Midbrain (tissue), 1 donor: ENCODE measurements around the gene WWTR1.

ENCODE experiments used
- DNase-seq: peaks from one replicate; lab custom pipeline; 2025; lab: John Stamatoyannopoulos, UW

The WWTR1 gene

DNA sequence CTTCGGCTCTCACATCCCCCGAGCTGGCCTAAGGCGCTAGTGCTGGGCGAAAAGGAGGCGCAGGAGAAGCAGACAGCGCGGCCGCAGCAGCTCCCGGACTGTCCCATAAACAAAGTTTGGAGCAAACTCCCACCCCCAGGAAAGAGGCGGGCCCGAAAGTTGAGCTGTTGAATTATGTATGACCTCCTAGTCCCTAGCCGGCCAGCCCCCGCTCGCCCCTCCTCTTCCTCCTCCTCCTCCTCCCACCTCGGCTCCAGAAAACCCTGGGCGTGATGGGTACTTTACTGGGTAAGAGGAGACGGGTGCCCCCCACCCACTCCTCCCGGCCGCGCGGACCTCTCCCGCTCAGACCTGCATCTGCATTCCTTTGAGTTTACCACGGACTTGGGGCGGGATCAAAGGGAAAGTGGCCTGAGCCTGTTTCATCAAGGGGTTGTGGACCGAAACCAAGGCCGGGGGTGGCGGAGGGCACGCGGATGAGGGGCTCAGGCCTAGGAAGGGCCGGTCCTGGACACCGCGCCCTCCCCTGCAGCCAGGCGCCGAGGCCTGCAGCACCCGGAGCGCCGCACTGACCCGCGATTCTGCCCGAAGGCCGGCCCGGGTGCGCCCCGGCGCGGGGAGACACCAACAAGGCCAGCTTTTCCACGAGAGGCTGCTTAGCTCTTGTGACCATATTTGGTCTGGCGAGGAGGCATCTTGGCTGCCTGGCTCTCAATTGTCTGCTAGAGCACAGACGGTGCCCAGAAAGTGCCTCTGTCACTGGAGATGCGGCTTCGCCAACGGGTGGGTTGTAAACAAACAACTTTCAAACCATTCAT lies at the start of gene WWTR1:
Gene WWTR1, minus strand, starts transcription at position 100 of the 818 bp plus-strand sequence. CDS start 719 bp downstream, outside the sequence.
- DNase-seq = peak; percentile 82

DNA sequence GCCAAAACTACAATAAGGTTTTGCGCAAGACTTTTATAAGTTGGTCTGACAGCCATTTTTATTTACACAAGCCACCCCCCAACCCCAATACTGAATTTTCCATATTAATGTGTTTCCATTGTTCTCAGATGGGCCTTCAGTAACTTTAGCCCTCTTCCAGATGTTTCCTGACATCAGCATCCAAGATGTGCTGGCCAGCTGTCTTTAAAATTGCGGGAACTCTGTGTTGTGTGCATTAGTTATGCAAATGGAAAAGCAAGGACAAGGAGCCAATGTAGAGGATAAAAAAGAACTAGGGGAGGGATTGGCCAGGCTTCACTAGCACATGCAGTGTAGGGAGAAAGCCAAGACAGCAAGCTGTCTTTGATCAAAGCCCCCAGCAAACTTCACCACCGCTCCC lies 49.1 kb upstream of the WWTR1 start:
- no peak for DNase-seq

DNA sequence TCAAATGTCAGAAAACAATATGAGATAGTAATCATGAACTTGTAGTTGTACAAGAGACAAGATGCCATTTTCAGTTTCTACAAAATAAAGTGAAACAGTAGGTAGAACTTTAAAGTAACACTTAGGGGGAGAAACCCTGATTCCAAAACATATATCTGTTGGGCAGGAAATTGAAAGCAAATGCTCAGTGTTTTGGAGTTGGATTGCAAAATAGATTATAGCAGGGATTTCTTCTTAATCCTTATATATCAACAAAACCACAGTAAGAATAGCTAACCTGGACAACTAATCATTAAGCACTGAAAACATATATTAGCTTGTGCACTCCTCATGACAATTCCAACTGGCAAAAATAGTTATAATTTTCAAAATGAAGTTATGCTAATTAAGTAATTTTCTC lies 47.6 kb upstream of the WWTR1 start:
- DNase-seq = no peak

DNA sequence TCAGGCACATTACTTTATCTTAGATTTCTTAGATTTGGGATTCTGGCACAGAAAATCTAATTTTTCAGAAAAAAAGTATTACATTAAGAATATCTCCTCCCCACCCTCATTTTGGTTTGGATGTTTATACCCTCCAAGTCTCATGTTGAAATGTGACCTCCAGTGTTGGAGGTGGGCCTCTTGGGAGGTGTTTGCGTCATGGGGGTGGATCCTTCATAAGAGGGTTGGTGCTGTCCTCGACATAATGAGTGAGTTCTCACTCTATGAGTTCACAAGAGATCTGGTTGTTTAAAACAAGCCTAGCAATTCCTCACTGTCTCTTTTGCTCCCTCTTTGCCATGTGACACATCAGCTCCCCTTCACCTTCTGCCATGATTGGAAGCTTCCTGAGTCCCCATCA lies 45.6 kb upstream of the WWTR1 start:
- no peak for DNase-seq

DNA sequence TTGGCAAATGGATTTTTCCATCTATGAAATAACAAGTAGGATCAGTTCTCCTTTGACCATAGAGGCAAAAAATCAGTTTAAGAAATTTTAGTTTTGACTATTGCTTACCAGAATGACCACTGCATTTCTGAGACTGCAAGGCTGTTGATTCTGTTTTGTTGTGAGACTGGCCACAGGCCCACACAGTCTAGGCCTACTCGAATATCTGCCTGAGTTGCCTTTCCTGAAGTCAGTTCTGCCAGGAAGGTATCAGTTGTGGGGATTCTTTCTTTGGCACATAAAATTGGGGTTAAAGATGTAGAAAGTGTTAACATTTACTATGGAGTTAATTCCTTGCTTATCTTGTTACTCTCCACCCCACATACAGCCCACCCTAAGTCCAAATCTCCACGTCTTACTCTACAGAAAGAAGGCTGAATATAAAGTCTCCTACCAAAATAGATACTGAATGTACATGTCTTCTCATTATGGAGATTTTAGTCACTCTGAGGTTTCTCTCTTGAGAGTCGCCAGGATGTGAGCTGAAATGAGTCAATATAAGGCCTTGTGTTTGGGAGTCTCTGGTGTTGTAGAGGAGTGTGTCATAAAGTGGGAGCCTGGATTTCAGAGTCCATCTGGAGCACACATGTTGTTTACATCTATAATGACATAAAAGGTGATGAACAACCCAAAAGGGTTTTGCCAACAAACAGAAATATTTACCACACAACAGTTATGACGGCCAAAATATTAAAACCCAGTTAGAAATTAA lies 45.0 kb upstream of the WWTR1 start:
- no peak for DNase-seq

DNA sequence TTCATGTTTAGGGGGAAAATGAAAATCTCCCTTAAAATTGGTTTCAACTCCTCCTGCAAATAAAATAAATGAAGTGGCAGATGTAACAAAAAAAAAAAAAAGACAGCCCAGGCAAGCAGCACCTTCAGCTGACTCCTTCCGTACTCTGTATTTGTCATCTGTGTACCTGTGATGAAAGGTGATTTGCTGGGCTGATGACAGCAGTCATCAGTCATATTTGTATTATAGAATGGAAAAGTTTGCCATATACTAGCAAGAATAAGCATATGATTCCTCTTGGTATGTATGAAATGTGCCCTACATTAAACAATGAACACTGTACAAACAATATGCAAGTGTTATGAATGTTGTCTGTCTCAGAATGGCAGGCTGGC lies 44.1 kb upstream of the WWTR1 start:
- no peak for DNase-seq

DNA sequence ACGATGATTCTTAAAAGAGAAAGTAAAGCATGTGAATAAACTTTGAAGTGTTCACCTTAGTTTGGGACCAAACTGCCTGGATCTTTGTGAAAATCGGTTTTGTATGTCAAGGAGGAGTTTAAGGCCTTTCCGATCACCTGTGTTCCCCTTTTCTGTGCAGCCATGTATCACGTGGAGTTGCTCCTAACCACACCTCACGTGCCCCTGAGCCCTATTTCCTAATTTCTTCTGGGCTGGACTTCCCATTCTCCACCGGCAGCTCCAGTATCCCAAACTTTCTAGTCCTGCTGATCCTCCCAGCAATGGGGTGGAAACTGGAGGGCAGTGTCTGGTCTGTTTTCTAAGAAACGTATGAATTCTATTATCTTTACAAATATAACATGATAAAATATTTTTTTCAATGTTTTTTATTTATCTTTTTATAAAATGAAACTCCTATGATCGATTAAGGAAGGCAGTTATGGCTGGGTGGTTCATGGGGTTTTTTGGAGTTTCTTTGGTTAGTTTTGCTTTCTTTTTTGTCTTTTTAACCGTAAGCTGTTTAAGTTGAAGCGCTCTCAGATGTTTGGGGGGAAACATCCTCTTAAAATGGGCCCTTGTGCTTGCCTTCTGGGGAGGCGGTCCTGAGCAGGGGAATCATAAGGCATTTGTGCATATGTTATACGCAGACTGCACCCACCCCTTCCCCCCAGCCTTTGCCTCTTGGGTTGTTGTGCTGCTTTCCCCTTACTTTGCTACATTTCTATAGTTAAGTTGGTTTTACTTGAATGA lies 43.6 kb upstream of the WWTR1 start:
- no peak for DNase-seq

DNA sequence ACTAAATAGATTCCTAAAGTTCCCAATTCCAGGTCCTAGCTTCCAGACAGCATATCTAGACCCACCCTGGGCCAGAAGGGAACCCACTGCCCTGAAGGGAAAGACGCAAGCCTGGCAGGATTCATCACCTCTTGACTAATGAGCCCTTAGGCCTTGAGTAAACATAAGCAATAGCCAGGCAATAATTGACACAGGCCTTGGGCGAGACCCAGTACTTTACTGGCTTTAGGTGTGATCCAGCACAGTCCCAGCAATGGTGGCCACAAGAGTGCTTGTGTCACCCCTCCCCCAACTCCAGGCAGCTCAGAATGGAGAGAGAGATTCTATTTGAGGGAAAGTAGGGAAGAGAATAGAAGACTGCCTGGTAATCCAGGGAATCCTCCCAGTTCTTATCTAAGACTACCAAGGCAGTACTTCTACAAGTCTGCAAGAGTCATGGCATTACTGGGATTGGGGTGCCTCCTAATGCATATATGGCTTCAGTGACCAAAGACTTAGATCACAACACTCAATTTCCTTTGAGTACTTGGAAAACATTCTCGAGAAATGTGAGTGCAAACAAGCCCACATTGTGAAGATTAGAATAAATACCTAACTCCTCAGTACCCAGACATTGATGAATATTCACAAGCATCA lies 30.4 kb upstream of the WWTR1 start:
- DNase-seq = no peak

DNA sequence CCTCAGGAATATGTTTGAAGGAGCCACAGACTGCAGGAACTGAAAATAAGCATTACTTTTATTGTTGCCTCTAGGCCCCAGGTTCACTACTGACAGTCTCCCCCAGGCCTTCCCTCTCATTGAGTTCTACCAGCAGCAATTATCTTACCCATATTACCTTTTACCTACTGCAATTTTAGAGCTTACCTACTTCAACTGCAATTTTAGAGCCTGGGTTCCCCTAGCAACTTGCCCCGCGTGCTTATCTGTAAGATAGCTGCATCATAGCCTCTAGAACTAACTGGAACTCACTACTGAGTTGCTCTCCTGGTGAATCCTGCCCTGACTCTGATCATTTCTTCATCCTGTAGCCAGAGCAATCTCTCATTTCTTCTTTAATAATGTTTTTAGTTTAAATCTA lies 29.2 kb upstream of the WWTR1 start:
- no peak for DNase-seq

DNA sequence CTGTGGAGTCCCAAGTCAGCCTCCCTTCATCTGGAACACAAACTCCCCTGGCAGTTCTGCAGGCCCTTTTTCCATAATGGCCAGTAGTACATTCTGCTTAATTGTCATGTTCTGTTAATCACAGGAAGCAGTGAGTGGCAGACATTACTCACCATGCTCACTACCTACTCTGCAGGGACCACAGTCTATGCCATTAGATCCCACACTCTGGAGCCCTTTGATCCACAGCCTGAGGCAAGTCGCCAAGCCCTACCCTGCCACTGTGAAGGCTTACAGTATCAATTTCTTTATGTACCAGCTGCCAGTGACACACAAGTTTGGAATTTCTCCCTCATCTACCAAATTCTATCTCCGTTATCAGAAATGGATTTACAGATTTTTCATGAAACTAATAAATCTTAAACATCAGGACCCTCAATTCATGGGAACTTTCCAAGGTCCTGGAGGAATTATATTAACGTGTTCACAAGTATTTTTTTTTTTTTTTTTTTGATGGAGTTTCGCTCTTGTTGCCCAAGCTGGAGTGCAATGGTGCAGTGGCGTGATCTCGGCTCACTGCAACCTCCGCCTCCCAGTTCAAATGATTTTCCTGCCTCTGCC lies 20.6 kb upstream of the WWTR1 start:
- DNase-seq = no peak

DNA sequence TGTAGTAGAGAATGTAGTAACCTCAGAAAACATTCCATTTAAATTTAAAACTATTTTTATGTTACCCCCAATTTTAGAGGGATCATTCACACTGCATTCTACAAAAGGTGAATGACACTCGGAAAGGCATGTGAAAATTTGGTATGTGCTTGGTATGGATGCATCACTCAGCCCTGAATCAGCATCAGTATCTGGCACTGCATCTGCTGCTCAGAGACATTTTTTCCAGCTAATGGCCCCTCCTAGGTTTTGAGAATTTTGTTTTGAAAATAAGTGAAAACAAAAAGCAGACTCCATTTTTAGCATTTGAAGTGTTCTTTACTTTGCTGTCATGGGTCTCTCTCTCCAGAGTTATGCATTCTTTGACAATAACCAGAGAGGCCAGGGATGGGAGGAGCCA lies 15.6 kb upstream of the WWTR1 start:
- no peak for DNase-seq

DNA sequence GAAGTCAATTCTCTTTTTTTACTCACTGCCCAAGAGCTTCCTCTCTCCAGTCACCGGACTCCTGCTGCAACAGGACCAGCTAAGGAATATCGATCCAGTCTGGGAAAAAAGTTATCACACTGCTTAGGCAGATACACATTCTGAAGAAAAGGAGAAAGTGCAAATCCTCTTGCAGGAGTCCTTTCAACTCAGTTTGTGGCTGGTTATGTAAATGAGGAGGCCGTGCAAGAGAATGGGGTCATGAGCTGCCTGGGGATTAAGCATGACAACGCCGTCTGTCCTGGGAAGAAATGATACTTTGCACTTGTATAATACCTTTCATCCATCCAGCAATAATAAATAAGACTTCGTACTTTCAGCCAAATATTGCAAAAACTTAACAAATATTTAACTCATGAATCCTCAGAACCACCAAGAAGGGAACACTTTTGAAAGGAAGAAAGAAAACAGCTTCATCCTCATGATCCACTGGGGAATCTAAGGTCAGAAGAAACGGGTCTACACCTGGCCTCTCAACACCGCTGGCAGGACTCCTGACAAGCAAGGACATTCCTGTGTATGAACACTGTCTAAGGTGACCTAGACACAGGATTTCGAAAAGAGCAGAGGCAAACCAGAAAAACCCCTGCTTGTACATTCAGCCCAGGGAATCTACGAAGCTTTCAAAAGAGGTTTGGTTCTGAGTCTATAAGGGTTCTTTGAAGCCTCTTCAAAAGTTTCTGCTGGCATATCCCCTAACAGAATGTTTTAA lies 13.1 kb upstream of the WWTR1 start:
- DNase-seq = no peak

DNA sequence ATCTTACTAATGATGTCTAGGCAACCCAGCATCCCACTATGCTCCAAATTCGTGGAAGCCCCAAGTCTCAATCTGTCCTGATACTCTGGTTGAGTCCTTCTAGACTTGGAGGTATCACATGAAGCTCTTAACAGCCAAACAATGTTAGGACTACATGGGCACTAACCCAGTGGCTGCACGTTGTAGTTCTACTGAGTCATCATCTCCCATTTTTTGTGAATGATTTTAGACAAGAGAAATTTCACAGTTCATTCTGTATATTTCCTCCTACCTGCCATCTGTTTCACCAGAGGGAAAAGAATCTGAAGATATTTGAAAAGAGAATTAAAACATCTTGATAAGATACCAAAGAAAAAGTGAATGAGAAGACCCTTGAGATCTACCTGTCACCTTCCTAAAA lies 9.8 kb upstream of the WWTR1 start:
- DNase-seq = no peak

DNA sequence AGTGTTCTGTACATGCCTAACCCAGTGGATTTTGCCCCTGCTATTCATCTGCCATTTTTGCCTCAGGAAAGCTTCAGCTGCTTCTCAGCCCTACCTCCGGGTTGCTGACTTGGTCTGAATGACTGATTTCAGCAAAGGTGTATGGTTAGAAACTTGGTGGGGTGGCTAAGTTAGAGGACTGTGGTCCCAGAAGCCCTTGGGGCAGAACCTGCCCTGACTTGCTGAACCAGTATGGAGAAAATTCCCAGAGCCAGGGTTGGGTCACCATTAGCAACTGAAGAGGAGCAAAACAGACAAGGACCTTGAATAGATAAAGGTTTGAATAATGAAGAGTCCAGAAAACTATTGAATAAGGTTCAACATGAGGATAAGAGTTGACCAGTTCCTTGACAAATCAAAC lies 6.1 kb upstream of the WWTR1 start:
- DNase-seq = no peak

DNA sequence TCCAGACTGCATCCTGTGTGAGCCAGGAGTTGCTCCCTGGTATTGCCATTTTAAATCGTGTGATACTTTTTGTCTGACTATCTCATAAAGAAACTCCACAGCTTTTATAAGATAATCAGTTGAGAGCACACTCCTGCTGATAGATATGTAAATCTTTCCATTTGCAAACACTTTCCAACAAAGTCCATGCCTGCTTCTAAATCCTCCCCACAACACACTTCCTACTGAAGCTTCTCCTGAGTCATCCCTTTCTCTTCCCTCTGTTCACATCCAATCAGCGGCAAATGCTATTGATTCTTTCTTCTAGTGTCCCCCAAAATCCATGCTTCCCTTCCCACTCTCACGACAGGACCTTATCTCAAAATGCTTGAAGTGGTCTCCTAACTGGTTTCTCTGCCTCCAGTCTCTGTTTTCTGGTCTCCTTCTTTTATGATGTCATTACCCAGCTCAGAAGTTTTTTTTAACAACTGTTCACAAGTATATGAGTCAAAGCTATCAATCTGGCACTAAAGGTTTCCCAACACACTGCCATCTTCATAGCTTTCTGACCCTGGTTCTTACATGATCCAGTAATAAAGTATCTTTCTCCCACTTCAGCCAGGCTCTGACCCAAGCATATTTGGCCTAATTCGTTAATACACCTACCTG lies 4.5 kb upstream of the WWTR1 start:
- DNase-seq = no peak

DNA sequence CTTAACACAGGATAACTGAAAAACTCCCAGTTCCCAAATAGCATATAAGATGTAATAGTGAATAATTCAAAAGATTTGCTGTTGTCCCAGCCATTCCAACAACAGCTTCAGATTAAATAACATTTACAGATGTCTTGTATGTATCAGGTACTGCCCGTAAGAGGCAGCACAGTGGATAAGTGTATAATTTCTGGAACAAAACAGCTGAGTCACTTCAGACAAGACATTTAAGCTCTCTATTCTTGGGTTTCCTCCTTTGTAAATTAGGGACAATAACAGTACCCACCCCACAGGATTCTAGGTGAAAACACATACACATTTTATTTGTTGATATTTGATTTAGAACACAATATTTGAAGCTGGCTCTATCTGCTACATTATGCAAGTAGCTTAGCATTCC lies 2.6 kb upstream of the WWTR1 start:
- no peak for DNase-seq

DNA sequence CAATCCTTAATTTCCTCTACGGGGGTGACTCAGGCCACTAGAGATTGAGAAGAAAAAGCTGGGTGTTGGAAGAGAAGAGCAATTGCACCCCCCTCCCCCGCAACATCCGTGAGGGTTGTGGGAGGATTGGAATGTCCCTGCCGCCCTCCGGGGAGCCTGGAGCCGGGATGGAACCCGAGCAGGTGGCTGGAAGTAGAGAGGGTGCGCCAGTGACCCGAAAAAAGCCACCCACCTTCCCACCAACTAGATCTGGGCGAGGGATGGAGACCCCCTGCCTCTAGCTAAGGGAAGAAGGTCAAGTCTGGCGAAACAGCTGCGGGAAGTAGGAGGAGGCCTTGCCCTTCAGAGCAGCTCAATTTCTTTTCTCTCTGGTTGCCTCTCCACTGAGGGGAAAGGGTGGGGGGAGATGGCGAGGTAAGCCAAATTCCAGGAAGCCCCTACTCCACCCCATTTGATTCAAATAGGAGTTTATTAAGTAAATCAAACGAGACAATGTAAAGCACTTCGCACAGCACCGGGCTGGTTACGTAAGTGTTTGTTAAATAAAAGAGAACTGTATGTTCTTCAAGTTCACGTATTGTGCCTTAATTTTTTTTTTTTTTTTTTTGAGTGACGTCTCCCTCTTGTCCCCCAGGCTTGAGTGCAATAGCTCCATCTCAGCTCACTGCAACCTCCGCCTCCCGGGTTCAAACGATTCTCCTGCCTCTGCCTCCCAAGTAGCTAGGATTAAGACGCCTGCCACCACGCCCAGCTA lies 1.1 kb upstream of the WWTR1 start:
- no peak for DNase-seq

DNA sequence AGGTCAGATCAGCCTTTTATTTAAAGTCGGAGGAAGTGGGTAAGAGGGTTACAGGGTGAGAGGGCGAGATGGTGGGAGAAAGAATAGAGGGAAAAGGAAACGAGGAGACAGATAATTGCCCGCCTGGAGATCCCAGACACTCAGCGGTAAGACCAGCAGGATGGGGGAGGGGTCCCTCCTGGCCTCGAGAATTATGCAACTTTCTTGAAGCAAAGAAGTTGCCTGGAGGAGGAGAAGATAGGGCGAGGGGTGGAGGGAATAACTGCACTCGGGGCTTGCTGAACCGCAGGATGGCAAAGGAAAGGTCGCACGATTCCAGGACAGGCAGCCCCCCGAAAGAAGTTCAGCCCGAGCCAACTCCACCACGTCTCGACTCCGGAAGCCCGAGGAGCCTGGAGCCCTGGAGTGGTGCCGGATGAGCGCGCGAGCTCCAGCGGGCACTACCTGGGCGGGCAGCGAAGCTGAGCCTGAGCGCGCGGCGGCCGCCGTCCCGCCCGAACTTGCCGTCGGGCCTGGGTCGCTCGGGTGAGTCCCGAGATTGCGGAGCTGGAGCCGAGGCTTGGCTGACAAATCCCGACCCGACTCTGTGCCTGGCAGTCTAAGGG lies 402 bp downstream of the WWTR1 start:
- no peak for DNase-seq

DNA sequence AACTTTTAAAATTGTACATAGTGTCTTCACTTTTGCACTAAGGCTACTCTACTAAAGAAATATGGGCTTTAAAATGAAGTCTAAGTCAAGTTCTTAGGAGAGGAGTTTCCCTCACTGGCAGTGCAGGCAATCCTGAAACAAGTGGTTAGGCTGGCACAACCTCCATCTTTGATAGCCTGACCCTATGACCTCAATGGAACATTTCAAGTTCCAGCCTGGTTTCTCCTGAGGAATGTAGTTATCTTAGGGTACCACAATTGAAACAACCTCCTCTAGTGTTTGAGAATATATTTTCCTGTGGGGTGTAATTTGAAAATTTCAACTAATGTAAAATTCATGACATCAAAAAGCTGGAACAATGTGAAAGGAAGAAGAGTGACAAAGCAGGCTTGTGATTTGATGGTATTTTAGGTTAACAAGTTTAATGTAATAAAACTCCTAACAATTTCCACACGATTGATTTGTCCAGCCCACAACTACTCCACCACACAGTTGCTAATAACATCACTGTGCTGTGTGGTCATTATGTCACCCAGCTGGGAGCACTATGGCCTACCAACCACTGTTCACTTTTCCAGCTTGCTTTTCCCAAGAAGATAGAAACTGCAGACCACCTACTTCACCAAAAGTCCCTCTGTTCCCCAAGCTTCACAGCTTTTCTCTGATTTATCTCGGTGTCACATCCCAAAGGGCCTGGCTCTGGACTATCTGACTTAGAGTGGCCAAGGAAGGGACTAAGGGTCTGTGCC lies 1.8 kb downstream of the WWTR1 start:
- no peak for DNase-seq
